GM19395 (cell line): ENCODE measurements around the gene E2F4.

ENCODE experiments used
- ATAC-seq: cut with Tn5 transposase; IDR thresholded peaks from one replicate; pipeline ENCODE4 v1.9.1; 2021; ENCODE audit warnings: mild to moderate bottlenecking, moderate library complexity; ENCODE audit not compliant: unreplicated experiment

The E2F4 gene

DNA sequence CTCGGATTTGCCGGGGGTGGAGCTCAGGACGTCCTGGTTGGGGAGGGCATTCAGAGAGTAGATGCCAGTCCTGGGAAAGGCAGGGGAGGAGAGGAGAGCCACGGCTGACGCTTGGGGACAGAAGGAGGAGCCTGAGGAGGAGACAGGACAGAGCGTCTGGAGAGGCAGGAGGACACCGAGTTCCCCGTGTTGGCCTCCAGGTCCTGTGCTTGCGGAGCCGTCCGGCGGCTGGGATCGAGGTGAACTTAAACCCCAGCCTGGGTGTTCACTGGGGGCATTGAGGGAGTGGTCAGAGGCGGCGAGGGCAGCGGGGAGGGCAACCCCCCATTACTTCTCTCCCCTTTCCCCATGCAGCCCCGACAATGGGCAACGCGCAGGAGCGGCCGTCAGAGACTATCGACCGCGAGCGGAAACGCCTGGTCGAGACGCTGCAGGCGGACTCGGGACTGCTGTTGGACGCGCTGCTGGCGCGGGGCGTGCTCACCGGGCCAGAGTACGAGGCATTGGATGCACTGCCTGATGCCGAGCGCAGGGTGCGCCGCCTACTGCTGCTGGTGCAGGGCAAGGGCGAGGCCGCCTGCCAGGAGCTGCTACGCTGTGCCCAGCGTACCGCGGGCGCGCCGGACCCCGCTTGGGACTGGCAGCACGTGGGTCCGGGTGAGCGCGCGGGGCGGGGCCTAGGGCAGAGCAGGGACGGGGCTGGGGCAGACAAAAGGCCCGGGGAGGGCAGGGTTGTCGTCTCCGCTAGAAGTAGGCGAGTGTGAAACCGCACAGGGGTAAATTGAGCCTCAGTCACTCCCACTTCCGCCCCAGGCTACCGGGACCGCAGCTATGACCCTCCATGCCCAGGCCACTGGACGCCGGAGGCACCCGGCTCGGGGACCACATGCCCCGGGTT lies 17.9 kb upstream of the E2F4 start:
- ATAC-seq, result peak; percentile 42

DNA sequence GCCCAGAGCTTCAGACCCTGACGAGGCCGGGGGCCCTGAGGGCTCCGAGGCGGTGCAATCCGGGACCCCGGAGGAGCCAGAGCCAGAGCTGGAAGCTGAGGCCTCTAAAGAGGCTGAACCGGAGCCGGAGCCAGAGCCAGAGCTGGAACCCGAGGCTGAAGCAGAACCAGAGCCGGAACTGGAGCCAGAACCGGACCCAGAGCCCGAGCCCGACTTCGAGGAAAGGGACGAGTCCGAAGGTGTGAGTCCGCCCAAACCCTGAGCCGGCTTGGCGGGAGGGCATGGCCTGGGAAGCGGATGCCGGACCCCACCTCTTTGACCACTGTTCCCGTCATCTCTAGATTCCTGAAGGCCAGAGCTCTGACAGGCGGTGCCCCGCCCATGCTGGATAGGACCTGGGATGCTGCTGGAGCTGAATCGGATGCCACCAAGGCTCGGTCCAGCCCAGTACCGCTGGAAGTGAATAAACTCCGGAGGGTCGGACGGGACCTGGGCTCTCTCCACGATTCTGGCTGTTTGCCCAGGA lies 17.2 kb upstream of the E2F4 start:
- ATAC-seq, result no peak

DNA sequence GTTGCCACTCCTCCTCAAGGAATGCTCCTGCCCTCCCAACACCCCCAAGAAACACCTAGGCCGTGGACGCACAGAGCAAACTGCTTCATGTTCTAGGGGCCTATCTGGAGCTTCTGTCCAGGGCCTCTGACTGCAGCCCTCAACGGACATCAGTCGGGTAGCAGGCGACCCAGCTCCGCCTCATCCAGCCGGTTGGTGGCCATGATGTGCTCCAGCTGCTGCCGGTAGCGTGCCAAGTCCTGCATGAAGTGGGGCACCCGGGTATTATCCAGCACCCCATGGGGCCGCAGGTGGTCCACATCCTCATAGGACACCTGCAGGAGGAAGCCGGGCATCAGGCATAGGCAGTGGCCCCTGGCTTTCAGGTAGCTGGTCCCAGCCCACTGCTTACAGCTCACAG lies 15.3 kb upstream of the E2F4 start:
- no peak for ATAC-seq

DNA sequence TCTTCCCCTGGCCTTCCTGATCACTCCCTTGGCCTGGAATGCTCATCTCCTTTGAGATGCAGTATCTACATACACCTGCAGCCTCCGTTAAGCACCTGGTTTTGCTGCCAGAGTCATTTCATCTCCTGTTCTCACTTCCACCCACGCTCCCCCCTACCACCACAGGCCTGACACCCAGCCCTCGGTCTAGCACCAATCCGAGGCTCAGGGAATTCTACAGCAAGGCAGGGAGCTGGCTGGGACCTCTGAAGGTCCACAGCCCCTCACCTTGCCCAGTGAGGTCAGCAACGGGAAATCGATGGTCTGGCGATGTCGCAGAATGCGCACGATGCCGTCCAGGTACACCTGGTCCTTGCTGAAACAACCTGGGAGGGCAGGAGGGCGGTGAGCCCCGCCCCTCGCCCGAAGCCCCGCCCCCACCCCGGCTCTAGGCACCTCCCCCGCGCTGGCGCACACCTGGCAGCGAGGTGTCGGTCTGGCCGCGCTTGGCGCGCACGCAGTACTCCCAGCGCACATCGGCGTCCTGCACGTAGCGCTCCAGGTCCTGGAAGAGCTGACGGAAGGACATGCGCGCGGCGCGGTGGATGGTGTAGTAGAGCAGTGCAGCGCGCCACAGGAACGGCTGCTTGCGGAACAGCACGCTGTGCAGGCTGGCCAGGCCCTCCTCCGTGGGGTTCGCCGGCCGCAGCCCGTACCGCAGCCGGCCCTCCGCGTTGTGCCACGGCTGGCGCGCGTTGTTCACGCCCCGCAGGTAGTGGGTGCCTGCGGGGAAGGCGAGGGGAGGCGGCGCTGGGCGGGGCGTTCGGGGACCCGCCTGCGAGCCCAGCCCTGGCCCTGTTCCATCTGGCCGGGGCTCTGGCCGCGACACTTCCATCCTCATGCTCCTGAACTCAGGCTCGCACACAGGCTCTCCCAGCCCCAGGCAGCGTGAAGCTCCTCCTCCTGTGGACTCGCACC lies 13.9 kb upstream of the E2F4 start:
- no peak for ATAC-seq

DNA sequence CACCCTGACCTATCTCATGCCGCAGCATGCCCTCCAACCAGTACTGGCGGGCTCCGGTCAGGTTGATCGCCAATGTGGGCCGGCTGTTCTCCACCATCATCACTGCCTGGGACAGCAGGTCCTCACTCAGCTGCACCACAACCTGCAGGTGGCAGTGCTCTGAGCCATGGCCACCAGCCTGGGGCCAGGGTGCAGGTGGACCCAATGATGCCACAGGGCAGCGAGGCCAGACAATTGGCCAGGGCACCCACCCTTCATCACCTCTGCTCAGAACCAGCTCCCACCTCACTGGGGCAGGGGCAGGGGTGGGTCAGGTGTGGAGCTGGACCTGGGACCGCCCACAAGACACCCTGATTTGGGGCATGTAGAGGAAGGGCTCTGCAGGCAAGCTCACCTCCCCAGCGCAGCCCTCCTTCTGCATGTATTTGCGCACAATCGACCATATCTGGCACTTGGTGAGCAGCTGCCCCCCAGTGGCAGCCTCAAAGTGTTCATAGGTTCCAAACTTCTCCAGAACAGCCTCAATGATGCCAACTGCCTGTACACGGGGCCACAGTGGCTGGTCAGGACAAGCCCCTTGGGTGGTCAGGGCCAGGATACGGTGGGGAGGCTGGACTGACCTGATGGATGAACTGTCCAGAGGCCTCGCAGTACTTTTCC lies 12.4 kb upstream of the E2F4 start:
- ATAC-seq, result no peak

DNA sequence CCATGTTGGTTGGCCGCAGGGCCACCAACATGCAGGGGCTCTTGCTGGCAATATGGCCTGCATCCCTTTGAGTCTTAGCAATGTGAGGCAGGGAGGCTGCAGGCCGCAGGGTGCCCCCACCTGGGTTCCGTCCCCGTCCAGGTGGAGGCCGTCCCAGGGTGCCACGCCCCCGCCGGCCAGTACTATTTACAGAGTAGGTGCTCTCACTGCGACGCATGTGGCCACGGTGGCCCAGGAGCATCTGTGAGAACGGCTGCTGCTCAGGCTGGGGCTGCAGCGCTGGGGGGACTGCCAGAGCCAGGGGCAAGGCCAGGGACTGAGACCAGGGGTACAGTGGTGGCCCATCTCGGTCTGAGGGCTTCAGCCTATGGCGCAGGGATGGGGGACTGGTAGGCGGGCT lies 11.8 kb upstream of the E2F4 start:
- no peak for ATAC-seq

DNA sequence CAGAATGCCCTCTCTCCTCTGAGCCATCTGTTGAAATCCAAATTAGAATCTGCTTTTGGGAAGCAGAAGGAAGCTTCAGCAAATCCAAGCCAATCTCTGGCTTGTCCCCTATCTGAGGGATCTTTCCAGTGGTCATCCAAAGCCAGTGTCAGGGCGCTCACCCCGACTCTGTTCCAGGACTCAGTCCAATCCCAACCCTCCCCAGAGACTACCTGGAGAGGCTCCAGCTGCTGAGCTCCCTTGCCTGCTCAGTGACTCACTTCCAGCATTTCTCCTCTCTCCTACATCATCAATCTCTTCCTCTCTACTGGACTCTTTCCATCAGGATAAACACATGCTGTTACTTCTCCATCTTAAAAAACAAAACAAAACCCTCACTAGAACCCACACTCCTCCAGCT lies 10.6 kb upstream of the E2F4 start:
- ATAC-seq, result no peak

DNA sequence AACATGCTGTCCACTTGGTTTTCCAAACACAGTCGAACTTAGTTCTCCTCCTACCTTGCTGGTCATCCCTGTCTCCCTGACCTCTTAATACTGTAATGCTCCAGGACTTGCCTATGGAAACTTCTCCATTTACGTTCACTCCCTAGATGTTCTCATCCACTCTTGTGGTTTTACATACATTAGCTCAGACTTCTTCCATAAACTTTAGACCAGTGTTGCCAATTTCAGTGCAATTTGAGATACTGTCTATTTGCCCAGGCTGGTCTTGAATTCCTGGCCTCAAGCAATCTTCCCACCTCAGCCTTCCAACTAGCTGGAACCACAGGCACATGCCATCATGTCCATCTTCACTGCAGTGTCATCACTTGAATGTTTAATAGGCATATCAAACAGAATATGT lies 9.7 kb upstream of the E2F4 start:
- ATAC-seq, result no peak

DNA sequence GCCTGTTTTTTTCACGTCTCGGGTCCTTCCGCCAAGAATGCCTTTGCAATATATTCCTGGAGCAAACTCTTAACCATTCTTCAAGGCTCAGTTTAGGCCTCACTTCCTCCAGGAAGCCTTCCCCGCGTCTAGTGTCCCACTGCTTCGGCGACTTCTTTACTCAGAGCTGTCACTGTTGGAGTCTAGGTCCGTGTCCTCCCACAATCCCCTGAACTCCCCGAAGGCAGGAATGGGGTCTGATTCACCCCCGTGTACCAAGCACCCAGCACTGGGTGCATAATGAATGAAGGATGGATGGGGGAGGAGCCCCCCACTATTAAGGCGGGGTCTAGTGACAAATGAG lies 8.7 kb upstream of the E2F4 start:
- no peak for ATAC-seq

DNA sequence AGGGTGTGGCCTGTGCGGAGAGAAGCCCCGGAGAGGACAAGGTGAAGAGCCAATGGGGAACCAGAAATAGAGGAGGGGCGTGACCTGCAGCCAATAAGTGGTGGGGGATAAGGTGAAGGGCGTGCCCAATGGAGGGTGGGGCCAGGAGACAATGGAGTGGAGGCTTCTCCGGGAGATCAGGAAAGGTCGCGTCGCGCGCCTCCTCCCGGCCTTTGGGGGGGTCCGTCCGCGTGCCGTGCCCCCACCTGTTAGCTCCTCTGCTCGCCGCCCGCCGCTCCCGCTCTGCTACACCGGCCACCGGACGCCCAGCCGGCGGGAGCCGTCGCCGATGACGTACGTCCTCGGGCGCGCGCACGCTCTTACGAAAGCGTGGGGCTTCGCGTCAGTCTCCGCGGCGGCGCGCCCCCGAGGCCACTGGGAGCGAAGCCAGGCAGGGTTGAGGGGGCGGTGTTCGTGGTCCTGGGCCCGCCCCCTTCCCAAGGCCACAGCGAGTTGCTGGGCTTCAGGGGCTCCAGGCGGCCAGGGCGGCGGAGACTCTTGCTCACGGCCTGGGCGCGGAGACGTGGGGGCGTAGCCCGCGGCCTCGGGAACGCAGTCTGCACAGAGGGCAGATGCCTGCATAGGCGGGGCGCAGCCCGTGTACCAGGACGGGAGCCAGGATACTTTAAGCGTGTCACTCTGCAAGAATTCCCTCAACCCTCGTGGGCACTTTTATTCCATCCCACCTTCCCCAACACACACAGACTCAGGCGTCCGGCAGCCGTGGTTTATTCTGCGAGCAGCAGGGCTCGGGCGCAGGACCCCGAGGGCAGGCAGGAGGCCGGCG lies 8.1 kb upstream of the E2F4 start, which contains the start of gene MATCAP1:
TSS of gene MATCAP1 (minus strand) at position 337 of the 826 bp plus-strand sequence. CDS start 3,353 bp downstream, outside the sequence.
- peak; percentile 92 for ATAC-seq

DNA sequence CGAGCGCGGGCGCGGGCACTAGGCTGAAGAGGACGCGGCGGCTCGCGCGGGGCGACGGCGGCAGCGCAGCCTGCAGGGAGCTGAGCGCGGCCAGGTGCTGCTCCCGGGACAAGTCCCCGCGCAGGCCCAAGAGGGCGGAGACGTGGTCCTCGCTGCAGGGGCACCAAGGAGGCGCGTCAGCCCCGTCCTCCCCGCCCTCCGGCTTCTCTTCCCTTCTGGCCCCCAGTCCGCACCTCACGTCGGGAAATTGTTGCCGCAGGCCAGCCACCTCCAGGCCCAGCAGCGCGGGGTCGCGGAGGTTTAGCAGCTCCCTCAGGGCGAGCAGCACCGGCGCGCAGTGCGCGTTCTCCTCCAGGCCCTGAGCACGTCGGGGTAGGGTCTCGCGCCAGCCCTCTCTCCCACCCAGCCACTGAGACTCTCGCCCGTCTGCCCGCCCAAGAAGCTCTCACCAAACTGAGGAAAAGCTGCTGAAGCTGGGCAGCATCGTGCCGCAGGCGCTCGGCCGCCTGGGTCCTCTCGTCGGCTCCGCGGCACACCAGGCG lies 7.4 kb upstream of the E2F4 start:
- peak; percentile 9 for ATAC-seq

DNA sequence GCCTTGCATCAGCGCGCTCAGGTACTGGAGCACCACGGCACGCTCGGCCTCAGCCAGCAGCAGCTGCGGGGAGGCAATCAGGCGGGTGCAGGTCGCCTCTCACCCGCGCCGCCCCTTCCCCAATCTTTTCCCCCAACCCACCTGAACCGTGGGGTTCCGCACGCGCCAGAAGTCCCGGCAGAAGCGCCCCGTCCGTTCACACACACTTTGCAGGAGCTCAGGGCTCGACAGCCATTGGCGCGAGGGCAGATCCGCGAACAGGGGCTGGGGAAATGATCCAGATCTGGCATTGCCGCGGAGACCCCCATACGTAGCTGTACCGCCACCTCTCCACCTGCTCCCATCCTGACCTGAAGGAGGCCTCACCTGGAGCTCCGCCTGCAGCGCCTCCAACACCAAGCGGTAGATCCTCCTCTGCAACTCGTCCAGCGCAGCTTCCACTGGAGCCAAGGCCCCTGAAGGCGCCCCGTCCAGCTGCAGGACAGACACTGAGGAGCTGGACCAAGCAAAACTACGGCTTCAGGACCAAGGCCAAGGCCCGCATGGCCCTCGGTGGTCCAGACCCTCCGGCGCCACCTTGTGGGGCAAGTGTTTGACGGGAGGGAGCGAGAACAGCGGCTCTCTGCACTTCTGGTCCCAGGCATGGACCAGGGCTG lies 6.8 kb upstream of the E2F4 start:
- ATAC-seq, result no peak

DNA sequence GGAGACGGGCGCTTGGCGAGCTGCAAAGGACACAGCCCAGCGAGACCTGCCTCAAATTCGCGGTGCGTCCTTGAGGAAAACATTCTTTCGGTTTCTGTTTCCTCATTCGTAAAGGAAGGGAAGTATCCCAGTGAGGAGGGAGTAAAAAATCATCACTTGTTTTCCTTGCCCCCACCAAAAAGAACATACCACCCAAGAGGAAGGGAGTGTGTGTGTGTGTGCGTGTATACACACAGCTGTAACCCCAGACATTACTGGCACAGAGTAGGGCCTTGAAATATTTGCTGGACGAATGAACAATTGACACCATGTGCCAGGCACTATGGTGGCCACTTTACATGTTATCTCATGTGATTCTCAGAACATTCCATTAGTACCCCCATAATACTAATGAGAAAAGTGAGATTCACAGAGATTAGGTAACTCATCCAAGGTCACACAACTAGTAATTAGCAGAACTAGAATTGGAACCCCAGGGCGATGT lies 6.3 kb upstream of the E2F4 start:
- no peak for ATAC-seq

DNA sequence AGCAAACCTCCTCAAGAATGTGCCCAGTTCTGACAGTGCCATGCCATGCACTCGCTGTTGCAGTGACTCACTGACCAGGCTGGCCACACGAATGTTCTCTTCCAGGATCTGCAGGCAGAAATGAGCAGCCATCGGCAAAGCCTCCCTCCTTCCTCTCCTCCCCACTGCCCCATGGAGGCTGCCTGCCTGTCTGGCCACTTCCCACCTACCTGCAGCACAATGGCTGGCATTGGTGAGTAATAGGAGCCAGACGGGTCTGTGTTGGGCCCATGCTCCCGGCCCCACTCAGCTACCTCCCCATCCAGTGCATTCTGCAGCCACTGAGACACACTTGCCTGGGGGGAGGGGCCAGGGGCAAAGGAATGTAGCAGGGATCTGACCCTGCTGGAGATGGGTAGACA lies 5.4 kb upstream of the E2F4 start:
- no peak for ATAC-seq

DNA sequence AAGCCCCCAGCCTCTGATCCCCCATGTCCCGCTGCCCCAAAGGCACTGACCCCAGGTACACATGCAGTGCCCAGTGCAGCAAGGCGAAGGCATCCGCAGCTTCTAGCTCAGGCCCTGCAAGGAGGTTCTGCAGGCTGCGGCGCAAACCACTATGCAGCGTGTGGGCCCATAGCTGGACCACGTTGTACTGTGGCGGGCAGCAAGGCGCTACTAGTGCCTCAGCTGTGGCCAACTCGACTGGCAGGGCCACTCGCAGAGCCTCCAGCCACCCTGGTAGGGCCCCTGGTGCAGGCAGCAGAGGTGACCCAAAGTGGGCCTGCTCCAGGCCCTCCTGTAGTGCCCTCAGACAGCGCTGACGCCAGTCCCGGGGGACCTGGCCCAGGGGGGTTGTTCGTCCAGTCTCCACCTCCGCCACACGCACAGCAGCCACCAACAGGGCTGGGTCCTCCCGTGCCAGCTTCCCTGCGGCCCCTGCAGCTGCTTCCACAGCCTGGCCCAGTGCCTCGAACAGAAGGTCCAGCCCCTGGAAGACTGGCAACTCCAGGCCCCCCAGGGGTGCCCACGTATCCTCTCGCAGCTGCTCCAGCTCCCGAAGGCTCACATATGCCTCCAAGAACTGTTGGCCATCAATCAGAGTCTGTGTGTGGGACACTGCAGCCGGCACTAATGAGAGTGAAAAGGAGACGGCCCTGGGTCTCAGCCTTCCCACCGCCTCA lies 4.6 kb upstream of the E2F4 start:
- no peak for ATAC-seq

DNA sequence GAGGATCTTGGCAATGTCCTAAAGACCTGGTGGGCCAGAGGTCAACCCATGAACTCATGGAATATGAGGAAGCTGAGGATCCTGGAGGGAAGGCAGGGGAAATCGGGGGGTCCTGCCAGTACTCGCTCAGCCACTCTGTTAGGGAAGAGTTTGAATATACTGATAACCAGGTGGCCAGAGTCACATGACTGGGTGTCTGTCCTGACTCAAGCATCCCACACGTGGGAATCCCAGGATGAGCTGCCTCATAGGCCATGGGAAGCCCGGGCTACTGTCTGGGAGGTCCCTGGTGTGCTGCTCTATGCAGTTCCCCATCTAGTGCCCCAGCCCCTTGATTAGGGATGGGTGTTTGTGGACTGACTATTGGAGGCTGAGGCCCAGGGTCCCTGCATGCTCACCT lies 3.6 kb upstream of the E2F4 start:
- no peak for ATAC-seq

DNA sequence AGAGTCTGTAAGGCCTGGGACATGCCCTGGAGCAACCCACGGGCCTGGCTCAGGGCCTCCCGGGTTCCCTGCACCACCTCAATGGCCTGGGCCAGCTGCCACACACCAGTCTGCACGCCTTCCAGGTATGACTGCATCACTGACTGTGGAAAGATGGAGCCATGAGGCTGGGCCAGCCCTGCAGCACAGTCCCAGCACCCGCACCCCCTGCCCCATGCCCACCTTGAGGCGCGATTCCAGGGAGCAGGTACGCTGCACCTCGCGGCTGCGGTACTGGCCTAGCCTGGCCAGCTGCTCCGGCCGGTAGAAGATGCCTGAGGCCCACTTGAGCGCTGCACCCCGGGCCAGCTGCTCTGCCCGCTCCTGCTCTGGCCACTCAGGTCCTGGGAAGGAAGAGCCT lies 3.2 kb upstream of the E2F4 start:
- no peak for ATAC-seq

DNA sequence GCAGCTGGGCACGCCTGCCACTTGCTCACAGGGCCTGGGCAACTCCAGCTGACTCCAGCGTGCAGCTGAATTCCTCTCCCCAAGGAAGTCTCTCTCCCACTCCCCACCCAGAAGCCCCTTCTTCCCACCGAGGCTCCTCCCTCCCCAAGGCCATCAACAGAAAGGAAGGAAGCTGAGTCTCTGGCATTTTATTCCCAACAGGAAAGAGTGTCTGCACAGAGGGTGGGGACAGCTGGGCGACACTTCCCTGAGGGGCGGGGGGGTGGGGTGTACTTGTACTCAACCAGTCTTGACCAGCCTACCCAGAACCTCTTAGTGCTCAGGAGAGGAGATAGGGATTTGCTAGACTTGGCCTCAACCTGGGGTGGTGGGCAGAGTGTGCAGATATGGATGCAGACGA lies 1.9 kb upstream of the E2F4 start, which contains the start of gene EXOC3L1:
TSS of gene EXOC3L1 (minus strand) at position 96 of the 400 bp plus-strand sequence. CDS start 460 bp downstream, outside the sequence.
- ATAC-seq, result no peak
